Pancreas (tissue), 10 donors: ENCODE data around the gene PHACTR3. TPM values are rescaled to one million over a fixed set of nuclear protein-coding genes. Genes with fewer than 3 reads are reported as not detected.

Source experiments
- ATAC-seq, 4 donors: fragments of 200-7000 bp; cut with Tn5 transposase; one replicate each; pipeline versions ENCODE4 v1.8.0 to v1.9.1; 2020; ENCODE audit warnings: mild to moderate bottlenecking in 4 of 4, moderate library complexity in 4 of 4
- DNase-seq, 6 donors: peaks; one replicate each; pipeline ENCODE4 v3.0.0-alpha.2; 2020
- FAIRE-seq: peaks from 2 replicates; lab custom pipeline; 2012; peaks lifted over from hg19 to GRCh38; lab: Jason Lieb, UNC
- H3K27ac ChIP-seq, 4 donors: fragments of 200-600 bp; sonication (generic); 1 replicate in 3 of 4; 2 replicates in 1 of 4; pipeline versions ENCODE4 v1.5.0 to v1.8.0; 2020
- H3K27me3 ChIP-seq, 4 donors: fragments of 200-600 bp; one replicate each; pipeline ENCODE4 v1.8.0; 2021
- H3K36me3 ChIP-seq, 3 donors: fragments of 200-600 bp; sonication (generic) in 1 of 3; one replicate each; pipeline versions ENCODE4 v1.5.0 to v1.8.0; 2020 to 2021
- H3K4me1 ChIP-seq, 3 donors: fragments of 200-600 bp; one replicate each; pipeline ENCODE4 v1.8.0; 2021
- H3K4me3 ChIP-seq, 4 donors: fragments of 200-600 bp; sonication (generic) in 2 of 4; one replicate each; pipeline versions ENCODE4 v1.5.0 to v1.8.0; 2020 to 2021
- H3K9me3 ChIP-seq, 4 donors: fragments of 200-600 bp; one replicate each; pipeline ENCODE4 v1.8.0; 2021
- WGBS, 2 donors: extraction: QIAGEN DNeasy Blood & Tissue Kit; methylation state at CpG; one replicate each; pipeline ENCODE4 v1.1.7; 2013; 5-methylcytosine and 5-hydroxymethylcytosine counted together
- intact Hi-C, 3 donors: fragments of 100-400 bp; cut with DNase I; formaldehyde crosslinking; loops; one replicate each; pipeline versions ENCODE4 v1.11.1 to v1.14.2; 2022
- polyA plus RNA-seq, 2 donors: library from polyadenylated mRNA; stranded (reverse); fragments of 200-250 nt; gene quantifications; one replicate each; pipeline ENCODE4 v1.2.3, GENCODE V29; 2013
- total RNA-seq, 6 donors: library from RNA; stranded (reverse); fragmentation: NEBNext Ultra II Directional in 4 of 6; extraction: Animal tissue kit (Norgen Biotek cat#: 25700) in 4 of 6; gene quantifications; one replicate each; pipeline versions ENCODE4 v1.2.1 to v1.2.4, GENCODE V29; 2021 to 2023
- TF ChIP-seq, protein P1 (sequence below), 4 donors: fragments of 200-600 bp; sonication (generic) in 3 of 4; IDR thresholded peaks; one replicate each; pipeline versions ENCODE4 v1.5.0 to v1.8.0; 2021; ENCODE audit warnings: antibody characterized with exemption in 4 of 4
- donor health status: healthy with polysubstance abuse.
- donor health status: DM: no; HTN: no; CAD: no; lungs with moderate emphysema.
- donor health status: DM: no; HTN: no; CAD: no.
- donor health status: control.
- donor health status: control.
- donor health status: Bipolar disorder and iron deficiency.
- donor health status: DM: yes; HTN: yes; CAD: no.
- donor health status: DM: no; HTN: no; CAD: no.
- donor health status: DM: no; HTN: no; CAD: no.
- donor health status: DM: yes; HTN: yes; CAD: no.

PHACTR3 gene
- total and polyA plus RNA-seq, 8 donors: 0.14 to 1.5 (median 0.35) TPM; not detected in 3

DNA sequence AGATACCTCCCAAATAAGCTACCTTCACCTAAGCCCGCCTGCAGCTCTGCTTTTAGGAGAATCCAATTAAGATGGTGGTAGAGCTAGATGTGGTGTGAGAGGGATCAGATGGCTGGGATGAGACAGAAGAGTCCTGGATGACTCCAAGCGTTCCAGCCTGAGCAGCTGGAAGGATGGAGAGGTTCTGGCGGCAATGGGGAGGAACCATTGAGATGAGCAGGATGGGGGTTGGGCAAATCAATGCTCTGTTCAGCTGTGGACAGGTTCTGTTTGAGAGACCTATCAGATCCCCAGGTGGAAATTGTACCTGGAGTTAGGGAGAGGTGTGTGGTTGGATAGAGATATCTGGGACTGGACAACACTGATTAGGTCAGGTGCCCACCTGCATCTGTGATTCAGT lies 23.0 kb downstream of the PHACTR3 start:
- DNase-seq (no peak), FAIRE-seq (no peak), ATAC-seq (no peak)
- TF ChIP-seq, protein P1, sequence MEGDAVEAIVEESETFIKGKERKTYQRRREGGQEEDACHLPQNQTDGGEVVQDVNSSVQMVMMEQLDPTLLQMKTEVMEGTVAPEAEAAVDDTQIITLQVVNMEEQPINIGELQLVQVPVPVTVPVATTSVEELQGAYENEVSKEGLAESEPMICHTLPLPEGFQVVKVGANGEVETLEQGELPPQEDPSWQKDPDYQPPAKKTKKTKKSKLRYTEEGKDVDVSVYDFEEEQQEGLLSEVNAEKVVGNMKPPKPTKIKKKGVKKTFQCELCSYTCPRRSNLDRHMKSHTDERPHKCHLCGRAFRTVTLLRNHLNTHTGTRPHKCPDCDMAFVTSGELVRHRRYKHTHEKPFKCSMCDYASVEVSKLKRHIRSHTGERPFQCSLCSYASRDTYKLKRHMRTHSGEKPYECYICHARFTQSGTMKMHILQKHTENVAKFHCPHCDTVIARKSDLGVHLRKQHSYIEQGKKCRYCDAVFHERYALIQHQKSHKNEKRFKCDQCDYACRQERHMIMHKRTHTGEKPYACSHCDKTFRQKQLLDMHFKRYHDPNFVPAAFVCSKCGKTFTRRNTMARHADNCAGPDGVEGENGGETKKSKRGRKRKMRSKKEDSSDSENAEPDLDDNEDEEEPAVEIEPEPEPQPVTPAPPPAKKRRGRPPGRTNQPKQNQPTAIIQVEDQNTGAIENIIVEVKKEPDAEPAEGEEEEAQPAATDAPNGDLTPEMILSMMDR (IDR thresholded peaks at IDR 0.05): no peak
- WGBS, 2 donors: 56 to 70% methylated on average over 3 of the region's 3 CpGs
- Histone ChIP-seq H3K4me1 (no peaks in the 10 kb centered on the region), H3K4me3 (no peak overlapping the region), H3K27ac (no peak overlapping the region), H3K36me3 (no peaks in the 10 kb centered on the region), H3K9me3 (no peaks in the 10 kb centered on the region), H3K27me3 (no peaks in the 10 kb centered on the region)
- intact Hi-C loops: no loop called here

DNA sequence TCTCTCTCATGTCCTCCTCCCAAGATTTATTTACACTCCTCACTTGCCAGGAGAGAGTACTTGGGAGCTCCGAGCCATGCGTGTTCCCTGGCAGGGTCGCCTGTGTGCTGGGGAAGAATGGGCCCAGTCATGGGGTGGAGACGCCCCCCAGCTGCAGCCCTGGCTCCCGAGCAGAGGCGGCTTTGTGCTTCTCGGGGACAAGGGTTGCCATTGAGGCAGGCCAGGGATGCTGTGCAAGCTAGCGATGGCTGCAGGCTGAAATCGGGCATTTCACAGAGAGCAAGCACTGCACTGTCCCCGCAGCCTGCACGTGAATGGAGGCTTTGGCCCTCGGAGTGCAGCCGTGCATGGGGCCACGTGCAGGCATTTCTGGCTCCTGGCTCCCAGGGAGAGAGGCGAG lies 23.8 kb downstream of the PHACTR3 start:
- Histone ChIP-seq H3K4me3 (no peak overlapping the region), H3K4me1 (no peaks in the 10 kb centered on the region), H3K27me3 (no peaks in the 10 kb centered on the region), H3K9me3 (no peaks in the 10 kb centered on the region), H3K27ac (no peak overlapping the region), H3K36me3 (no peaks in the 10 kb centered on the region)
- TF ChIP-seq, protein P1 (IDR thresholded peaks at IDR 0.05): no peak
- intact Hi-C loops: no loop called here
- WGBS, 2 donors: 59 to 69% methylated on average over 15 of the region's 15 CpGs
- FAIRE-seq: no peak
- no peak for ATAC-seq
- no peak for DNase-seq

DNA sequence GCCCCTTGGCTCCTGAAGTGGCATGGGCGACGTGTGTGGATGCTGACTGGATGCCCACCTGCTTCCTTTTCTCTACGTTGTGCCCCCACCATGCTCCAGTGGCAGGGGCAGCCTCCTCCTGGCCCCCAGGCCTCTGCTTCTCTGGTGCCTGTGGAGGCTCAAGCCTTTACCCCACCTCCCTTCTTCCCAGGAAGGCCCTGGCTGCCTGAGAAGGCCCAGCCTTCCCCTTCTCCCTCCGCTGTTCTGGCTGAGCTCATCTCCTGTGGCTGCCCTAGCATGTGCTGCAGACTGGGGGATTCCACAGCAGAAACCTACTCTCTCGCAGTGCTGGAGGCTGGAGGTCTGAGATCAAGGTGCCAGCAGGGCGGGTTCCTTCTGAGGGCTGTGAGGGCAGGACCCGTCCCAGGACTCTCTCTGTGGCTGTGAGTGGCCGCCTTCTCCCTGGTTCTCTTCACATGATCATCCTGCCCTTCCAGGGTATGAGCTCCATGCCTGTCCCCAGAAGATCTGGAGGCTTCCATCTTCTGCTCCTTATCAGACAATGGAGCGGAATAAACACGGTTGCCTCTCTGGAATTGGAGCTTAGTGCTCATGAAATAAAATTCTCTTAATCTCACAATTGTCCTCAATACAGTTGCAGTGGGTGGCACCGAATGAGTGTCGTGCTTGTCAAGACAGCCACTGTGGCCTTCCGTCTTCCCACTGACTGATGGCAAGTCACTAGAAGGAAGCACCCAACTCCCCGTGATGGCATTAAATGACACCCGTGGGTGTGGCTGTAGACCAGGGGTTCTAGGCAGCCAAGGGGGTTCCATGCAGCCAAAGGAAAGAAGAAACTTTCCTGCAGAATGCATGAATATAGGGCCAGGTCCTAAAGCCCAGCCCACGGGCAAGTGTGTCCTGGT lies 25.1 kb downstream of the PHACTR3 start:
- Histone ChIP-seq H3K9me3 (no peaks in the 10 kb centered on the region), H3K36me3 (no peaks in the 10 kb centered on the region), H3K4me3 (no peak overlapping the region), H3K27me3 (no peaks in the 10 kb centered on the region), H3K4me1 (no peaks in the 10 kb centered on the region), H3K27ac (no peak overlapping the region)
- ATAC-seq: no peak
- FAIRE-seq: no peak
- 69 to 81% methylated on average over 15 to 16 of the region's 16 CpGs for WGBS, 2 donors
- TF ChIP-seq, protein P1 (IDR thresholded peaks at IDR 0.05): no peak
- no peak for DNase-seq
- intact Hi-C loops: no loop called here

DNA sequence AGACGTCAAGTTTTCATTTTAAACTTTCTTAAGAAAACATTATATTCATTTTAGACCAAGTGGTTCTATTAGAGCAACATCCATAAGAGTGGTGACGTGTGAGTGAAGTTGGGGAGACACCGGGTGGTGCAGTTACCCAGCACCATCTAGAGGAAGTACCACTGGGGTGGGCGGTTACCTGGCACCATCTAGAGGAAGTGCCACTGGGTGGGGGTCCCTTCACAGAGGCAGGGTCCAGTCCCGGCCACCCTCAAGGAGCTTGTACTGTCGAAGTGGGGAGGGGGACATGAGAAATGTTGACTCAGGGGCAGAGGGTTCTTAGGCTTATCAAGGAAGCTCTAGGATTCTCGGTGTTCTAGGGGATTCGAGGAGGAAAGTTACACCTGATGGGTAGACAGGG lies 26.2 kb downstream of the PHACTR3 start:
- H3K27me3 ChIP-seq: no peaks in the 10 kb centered on the region
- no peak overlapping the region for H3K4me3 ChIP-seq
- TF ChIP-seq, protein P1 (IDR thresholded peaks at IDR 0.05): no peak
- H3K27ac ChIP-seq: no peak overlapping the region
- ATAC-seq (no peak), FAIRE-seq (no peak), DNase-seq (no peak)
- 39 to 54% methylated on average over 8 of the region's 8 CpGs for WGBS, 2 donors
- no peaks in the 10 kb centered on the region for H3K36me3 ChIP-seq
- H3K9me3 ChIP-seq: no peaks in the 10 kb centered on the region
- intact Hi-C loops: no loop called here
- no peaks in the 10 kb centered on the region for H3K4me1 ChIP-seq
